GM21737 (cell line): ENCODE measurements around the gene CHST2.
"Not testable (repeated sequence)": the region's sequence is repeated elsewhere in the genome, so short reads cannot be mapped to it uniquely, and the experiment has no call there.

Experiments
- ATAC-seq: cut with Tn5 transposase; IDR thresholded peaks from one replicate; pipeline ENCODE4 v1.9.1; 2021; ENCODE audit warnings: mild to moderate bottlenecking, moderate library complexity; ENCODE audit not compliant: unreplicated experiment

The CHST2 gene, protein sequence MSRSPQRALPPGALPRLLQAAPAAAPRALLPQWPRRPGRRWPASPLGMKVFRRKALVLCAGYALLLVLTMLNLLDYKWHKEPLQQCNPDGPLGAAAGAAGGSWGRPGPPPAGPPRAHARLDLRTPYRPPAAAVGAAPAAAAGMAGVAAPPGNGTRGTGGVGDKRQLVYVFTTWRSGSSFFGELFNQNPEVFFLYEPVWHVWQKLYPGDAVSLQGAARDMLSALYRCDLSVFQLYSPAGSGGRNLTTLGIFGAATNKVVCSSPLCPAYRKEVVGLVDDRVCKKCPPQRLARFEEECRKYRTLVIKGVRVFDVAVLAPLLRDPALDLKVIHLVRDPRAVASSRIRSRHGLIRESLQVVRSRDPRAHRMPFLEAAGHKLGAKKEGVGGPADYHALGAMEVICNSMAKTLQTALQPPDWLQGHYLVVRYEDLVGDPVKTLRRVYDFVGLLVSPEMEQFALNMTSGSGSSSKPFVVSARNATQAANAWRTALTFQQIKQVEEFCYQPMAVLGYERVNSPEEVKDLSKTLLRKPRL

DNA sequence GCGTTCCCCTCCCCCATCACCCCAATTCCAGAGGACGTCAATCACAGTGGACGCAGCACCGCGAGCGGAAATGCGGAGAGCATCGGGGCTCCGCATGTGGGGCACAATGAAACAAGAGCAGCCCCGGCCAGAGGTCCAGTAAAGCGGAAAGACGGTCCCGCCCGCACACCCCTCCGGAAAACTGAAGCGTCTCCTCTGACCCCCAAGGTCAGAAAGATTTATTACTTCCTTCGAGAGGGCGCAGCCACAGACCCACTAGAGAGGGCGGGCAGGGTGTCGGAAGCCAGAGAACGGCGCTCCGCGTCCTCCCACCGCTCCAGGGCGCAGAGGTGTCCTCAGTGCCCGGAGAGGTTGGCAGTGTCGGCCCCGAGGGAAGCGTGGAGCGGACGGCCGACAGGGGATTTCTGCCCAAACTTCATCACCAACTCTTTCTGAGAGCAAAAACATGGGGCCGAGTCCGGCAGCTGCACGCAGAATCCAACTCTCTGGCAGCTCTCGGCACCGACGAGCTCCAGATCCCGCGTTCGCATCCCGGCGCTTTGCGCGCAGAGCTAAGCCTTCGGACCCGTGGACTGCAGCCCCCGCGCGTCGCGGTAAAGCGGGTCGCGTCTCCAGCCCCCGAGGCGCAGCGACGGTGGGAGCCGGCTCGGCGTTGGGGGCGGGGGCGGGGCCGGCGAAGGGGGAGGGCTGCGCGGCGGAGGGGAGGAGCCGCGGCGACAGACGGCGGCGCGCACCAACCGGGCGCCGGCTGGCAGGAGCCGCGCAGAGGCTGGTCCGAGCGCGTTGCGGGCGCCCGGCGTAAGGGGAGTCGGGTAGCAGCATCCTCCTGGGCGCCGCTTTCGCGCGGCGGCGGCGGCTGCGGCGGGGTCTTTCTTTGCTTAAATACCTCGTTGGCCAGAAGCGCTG lies at the start of gene CHST2:
CHST2 (plus strand) TSS at position 763 of the 906 bp plus-strand sequence. CDS start 1,046 bp downstream, outside the sequence.
- ATAC-seq: peak; percentile 78

DNA sequence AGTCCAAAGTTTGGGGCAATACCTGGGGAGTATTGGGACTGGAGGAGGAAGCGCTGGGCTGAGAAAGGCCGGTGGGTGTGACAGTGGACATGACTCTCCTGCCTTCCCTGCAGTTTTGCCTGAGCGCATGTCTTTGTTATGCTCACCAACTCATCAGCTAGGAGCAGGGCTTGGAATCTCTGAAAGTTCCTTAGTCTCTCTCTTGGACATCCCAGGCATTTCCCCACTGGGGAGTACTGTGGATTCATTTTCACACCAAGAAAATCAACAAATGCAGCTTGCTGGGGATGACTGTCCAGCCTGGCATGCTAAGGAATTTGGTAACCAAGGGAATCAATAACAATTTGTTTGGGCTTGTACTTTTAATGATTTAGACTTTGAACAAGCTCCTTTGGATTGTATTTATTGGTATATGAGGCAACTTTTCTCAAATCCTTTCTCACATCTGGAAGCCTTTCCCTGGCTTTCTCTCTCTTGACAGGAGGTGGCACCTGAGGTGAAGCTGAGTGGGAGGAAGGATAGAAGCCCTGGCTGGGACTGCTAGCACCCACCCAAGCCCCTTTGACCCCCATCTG lies 48.5 kb upstream of the CHST2 start:
- no peak for ATAC-seq

GRCh38 chr3:143071776-143072175 lies 47.8 kb upstream of the CHST2 start:
- ATAC-seq: no peak

GRCh38 chr3:143072298-143073020 lies 47.1 kb upstream of the CHST2 start:
- not testable (repeated sequence) for ATAC-seq

DNA sequence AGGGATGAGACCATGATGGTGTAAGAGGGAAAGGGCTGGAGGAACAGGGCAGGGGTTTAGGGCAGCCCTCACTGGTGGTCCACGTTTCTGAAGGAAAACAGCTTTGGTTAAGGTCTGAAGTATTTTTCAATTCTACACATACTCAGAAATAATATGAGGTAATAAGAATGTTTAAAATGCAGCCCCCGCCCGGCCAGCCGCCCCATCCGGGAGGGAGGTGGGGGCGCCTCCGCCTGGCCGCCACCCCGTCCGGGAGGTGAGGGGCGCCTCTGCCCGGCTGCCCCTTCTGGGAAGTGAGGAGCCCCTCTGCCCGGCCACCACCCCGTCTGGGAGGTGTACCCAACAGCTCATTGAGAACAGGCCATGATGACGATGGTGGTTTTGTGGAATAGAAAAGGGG lies 46.0 kb upstream of the CHST2 start:
- ATAC-seq: not testable (repeated sequence)

- not testable (repeated sequence) for ATAC-seq
Observed at GRCh38 chr3:143073983-143074382, 45.6 kb upstream of the CHST2 start.

DNA sequence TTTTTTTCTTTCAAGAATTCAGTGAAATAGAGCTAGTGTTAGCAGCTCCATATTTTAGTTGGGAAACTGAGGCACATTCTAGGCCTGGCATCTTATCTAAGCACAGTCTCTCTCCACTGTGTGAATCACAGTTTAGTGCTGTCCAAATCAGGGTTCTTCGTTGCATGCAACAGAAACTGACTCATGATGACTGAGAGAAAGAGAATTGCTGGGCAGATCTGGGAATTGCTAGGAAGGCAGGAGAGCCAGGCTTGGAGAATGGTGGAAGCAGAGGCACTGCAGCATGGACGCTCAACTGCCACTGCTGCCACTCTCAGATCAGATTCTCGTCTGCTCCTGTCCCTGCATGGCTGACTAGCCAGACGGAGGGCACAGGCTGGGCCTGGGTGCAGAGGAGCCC lies 40.7 kb upstream of the CHST2 start:
- no peak for ATAC-seq

- ATAC-seq: no peak
Observed at GRCh38 chr3:143080196-143080595, 39.4 kb upstream of the CHST2 start.

- ATAC-seq: no peak
Observed at GRCh38 chr3:143081365-143081764, 38.2 kb upstream of the CHST2 start.

DNA sequence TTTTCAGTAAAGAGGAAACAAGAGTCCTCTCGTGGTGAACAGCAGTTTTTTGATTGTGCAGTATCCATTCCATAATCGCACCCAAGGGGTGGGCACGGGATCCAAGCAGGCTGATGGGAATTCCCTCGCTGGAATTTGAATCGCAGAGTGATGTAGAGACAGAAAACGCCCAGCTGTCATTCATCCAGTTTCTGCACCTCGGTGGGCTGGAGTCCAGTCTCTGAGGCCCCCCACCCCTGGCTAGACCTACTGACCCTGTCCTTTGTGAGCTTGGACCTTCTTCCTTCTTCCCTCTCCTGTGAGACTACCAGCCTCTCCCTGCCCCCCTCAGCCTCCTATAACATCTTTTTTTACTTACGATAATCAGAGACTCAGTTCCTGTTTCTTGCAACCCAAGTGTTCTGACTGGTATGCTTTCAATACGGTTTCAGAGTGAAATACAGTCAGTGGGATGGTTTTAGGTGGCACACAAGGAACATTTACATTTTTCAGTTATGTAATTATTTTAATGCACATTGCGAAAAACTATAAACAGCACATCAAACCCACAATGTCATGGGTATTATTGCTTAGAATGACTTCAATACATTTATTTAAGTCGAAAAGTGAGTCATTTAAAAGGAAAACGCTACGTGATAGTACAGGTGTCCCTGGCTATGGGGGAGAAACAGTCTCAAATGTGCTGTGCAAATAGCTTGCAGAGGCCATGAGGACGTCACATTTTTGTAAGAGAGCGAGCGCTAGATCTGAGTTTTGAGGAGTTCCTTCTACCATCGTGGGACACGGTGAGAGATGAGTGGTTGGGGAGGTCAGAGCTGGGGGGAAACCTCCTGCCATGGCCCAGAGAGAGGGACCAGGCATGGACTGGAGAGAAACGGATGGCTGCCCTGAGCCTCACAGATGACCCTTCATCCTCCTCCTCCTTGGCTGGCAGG lies 37.5 kb upstream of the CHST2 start:
- ATAC-seq: peak; percentile 73

- ATAC-seq: no peak
Observed at GRCh38 chr3:143083781-143084180, 35.8 kb upstream of the CHST2 start.

DNA sequence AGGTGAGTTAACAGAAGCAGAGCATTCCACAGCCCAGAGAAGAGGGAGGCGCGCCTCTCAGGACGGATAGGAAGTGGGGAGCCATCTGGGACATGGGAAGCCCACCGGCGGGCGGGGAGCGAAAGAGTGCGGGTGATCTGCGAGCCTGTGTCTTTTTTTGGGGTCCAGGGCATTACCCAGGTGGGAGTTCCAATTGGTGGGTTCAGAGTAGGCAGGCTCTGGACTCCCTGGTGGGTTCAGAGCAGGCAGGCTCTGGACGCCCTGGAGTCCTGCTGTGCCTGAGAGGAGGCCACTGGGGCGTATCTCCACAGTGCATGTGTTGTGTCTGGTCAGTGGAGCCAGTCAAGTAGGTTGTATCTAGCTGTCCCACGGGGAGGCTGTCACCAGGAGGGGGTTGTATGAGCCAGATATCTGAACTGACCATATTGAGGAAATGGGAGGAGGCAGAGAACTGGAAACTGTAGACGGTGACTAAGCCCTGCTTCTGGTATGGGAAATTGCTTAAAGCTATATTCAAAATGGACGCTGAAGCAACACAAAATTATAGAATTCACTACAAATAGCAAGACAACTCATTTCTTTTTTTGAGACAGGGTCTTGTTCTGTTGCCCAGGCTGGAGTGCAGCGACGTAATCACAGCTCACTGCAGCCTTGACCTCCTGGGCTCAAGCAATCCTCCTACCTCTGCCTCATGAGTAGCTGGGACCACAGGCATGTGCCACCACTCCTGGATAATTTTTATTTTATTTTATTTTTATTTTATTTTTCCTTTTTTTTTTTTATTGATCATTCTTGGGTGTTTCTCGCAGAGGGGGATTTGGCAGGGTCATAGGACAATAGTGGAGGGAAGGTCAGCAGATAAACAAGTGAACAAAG lies 34.5 kb upstream of the CHST2 start:
- ATAC-seq: peak; percentile 68

DNA sequence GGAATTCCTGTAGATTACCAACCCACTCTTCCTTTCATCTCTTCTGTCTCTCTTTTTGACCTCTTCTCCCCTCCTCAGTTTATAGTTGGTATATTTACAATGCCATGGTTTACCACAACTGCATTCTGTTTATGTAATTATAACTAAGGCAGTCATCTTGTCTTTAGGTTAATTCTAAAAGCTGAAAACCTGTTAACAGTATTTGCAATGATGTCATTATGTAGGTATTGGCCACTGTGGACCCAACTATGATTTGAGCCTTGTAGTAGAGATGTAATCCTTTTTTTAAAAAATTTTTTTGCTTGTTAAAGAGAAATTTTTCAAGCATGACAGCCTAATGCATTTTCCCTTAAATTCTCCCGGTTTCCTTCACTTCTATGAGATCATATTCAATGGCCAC lies 30.7 kb upstream of the CHST2 start:
- ATAC-seq: no peak

GRCh38 chr3:143089965-143090364 lies 29.6 kb upstream of the CHST2 start:
- ATAC-seq: no peak

- no peak for ATAC-seq
Observed at GRCh38 chr3:143090486-143090885, 29.1 kb upstream of the CHST2 start.

GRCh38 chr3:143090976-143091837 lies 28.4 kb upstream of the CHST2 start:
- ATAC-seq: no peak

DNA sequence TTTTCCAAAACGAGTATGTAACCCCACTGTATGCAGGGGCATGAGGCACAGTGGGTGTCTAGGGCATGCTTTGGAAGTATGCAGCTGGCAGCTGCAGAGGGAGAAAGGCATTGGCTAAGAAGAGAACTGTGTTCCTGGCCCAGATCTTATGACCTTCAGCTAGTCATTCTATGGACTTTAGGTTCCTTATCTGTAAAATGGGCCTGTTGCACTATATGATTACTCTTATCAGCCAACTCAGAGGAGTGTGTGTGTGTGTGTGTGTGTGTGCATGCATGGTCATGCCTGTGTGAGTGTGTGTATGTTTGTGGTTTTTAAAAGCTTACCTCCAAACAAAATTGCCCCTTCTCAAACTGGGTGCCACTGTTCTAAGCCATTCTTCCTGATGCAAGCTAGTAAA lies 27.4 kb upstream of the CHST2 start:
- ATAC-seq: no peak

DNA sequence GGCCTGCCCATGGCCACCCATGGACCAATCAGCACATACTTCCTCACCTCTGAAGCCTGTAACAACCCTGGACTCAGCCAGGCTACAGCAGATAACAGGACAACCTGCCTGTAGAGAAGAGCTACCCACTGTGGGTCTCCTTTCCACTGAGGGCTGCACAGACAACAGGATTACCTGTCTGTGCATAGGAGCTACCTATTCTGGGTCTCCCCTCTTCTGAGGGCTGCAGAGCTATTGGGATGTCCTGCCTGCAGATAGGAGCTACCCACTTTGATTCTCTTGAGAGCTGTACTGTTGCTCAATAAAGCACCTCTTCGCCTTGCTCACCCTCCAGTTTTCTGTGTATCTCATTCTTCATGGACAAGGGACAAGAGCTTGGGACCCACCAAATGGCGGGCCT lies 23.8 kb upstream of the CHST2 start:
- no peak for ATAC-seq
